Measurements from ENCODE around the gene FUT2.

Gene FUT2

DNA sequence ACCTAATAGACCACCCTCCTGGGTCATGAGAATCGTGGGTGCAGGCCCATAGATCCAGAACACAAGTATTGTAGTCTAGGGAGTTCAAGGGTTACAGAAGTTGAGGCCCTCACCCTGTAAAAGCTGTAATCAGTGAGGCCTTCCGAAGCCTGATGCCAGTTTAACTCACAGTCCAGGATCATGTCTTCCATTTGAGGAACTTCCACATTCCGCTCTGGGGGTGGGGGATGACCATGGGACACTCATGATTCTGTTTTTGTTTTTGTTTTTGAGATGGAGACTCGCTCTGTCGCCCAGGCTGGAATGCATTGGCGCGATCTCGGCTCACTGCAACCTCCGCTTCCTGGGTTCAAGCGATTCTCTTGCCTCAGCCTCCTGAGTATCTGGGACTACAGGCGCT is 46.3 kb downstream of the FUT2 start:
- no peak for TF ChIP-seq JUND (IDR thresholded peaks at IDR 0.05; ENCODE audit: low read depth)
- DNase-seq (ENCODE audit: low read depth in 1 of 2, low spot score in 1 of 2): no peak
- in situ Hi-C loops (cut with HindIII; ENCODE audit: low pct_unique_long_range_greater_than_20kb, low sequenced_read_pairs): no loop called here

GRCh38 chr19:48745208-48745995 is 49.6 kb downstream of the FUT2 start:
- in situ Hi-C loops (cut with HindIII; ENCODE audit: low pct_unique_long_range_greater_than_20kb, low sequenced_read_pairs): no loop called here
- DNase-seq (ENCODE audit: low read depth in 1 of 2, low spot score in 1 of 2): peak; percentile 69

DNA sequence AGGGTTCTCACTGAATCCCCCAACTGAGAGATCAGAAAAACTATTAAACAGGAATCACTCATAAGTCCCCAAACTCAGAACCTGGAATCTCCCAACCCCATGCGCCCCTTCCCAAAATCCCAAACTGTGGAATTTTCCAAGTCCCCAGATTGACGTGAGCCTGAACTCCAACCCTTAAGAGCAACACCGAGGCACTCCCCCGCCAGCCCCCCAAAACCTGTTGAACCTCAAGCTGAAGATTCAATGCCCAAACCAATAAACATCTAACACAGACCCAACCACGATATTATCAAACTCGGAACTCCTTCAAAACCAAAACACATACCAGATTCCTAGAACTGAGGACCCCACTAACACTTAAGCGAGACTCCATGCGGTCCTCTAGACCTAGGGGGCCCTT is 50.3 kb downstream of the FUT2 start:
- DNase-seq (ENCODE audit: low read depth in 1 of 2, low spot score in 1 of 2): no peak
- in situ Hi-C loops (cut with HindIII; ENCODE audit: low pct_unique_long_range_greater_than_20kb, low sequenced_read_pairs): no loop called here
- no peak for TF ChIP-seq JUND (IDR thresholded peaks at IDR 0.05; ENCODE audit: low read depth)

More at GRCh38 chr19:48745208-48745995, 49.6 kb downstream of the FUT2 start:
- TF ChIP-seq JUND (IDR thresholded peaks at IDR 0.05; ENCODE audit: low read depth): no peak

- in situ Hi-C loops (cut with HindIII; ENCODE audit: low pct_unique_long_range_greater_than_20kb, low sequenced_read_pairs): no loop called here
- no peak for TF ChIP-seq JUND (IDR thresholded peaks at IDR 0.05; ENCODE audit: low read depth)
- no peak for DNase-seq (ENCODE audit: low read depth in 1 of 2, low spot score in 1 of 2)
These were observed 51.2 kb downstream of the FUT2 start, which contains the start of gene IZUMO1 for GRCh38 chr19:48746738-48747575. Gene IZUMO1, minus strand, starts transcription at chr19:48746909. Its CDS starts 1,050 bp downstream, at chr19:48745859.

- in situ Hi-C loops (cut with HindIII; ENCODE audit: low pct_unique_long_range_greater_than_20kb, low sequenced_read_pairs): no loop called here
- TF ChIP-seq JUND (IDR thresholded peaks at IDR 0.05; ENCODE audit: low read depth): no peak
- DNase-seq (ENCODE audit: low read depth in 1 of 2, low spot score in 1 of 2): no peak
These were observed 53.9 kb downstream of the FUT2 start for GRCh38 chr19:48749571-48750198.

- in situ Hi-C loops (cut with HindIII; ENCODE audit: low pct_unique_long_range_greater_than_20kb, low sequenced_read_pairs): no loop called here
- no peak for DNase-seq (ENCODE audit: low read depth in 1 of 2, low spot score in 1 of 2)
- TF ChIP-seq JUND (IDR thresholded peaks at IDR 0.05; ENCODE audit: low read depth): no peak
These were observed 54.6 kb downstream of the FUT2 start for GRCh38 chr19:48750351-48750750.

DNA sequence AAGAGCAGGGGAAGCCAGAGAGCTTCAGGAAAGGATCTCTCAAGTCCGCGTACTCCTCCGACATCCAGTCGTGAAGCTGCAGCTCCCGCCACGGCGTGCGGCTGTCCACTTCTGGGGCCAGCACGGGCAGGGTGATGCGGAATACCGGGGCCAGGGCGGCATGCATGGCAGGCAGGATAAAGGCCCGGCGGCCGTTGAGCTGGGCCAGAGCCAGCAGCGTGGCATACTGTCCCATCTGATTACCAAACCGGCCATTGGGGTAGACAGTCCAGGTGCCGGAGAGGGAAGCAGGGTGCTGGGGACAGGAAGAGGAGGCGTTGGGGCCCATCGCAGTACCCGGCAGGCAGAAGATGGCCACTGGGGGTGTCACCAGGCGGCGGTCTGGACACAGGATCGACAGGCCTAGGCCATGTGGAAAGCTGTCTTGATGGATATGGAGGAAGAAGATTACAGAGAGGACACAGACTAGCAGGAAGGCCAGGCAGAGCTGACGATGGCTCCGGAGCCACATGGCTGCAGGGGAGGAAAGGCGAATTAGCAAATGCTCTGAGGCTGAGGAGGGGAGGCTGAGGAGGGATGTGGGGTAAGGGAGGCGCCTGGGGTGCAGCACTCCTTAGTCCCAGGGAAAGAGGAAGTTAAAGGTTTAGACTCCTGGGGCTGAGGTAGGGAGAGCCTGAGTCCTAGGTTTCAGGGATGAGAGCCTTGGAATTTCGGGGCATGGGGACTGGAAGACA is 55.2 kb downstream of the FUT2 start:
- no peak for DNase-seq (ENCODE audit: low read depth in 1 of 2, low spot score in 1 of 2)
- in situ Hi-C loops (cut with HindIII; ENCODE audit: low pct_unique_long_range_greater_than_20kb, low sequenced_read_pairs): no loop called here
- TF ChIP-seq JUND (IDR thresholded peaks at IDR 0.05; ENCODE audit: low read depth): no peak

GRCh38 chr19:48751845-48752495 is 56.2 kb downstream of the FUT2 start:
- no peak for TF ChIP-seq JUND (IDR thresholded peaks at IDR 0.05; ENCODE audit: low read depth)
- DNase-seq (ENCODE audit: low read depth in 1 of 2, low spot score in 1 of 2): no peak
- in situ Hi-C loops (cut with HindIII; ENCODE audit: low pct_unique_long_range_greater_than_20kb, low sequenced_read_pairs): no loop called here

DNA sequence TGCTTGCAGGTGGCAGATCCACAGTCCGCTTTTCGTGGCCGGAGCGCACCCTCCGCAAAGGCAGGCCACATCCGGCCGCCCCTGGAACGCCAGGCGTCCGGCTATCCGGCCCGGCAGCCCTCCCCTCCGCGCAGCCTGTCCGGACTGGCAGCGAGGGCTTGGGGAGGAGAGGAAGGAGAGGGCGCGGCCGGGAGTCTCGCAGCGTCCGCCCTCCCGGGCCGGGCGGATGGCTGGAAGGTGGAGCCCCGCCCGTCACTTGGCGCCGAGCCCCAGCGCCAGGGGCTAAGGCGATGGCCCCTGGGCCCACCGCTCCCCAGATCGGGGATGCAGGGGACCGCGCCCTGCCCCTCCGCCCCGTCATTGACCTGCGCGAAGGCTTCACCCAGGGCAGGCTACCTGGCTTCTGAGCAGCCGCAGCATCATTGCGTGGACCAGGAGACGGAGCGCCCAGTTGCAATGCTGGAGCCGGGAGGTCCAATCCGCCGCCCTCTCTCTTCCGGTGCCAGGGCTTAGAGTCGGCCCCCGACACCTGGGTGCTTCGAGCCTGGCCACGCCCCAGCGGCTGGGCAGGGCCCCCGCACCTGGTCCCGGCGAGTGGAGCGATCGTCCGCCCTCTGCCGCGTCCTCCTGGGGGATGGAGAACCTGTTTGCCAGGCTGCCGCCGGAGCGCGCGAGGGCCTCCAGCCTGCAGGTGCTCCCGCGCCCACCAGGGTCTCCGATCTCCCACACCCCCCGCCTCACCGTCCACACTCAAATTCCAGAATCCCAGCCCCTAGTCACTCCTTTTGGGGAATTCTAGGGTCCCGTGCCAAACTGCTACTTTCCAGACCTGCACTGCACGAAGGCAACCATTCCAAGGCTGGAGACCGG is 57.0 kb downstream of the FUT2 start, which contains the start of gene FUT1:
TSS of gene FUT1 (minus strand) at position 146 of the 870 bp plus-strand sequence. CDS start 1,360 bp downstream, outside the sequence.
- peak; percentile 69; the same call in 1 of the 2 replicates for TF ChIP-seq JUND (IDR thresholded peaks at IDR 0.05; ENCODE audit: low read depth)
- in situ Hi-C loops (cut with HindIII; ENCODE audit: low pct_unique_long_range_greater_than_20kb, low sequenced_read_pairs): no loop called here
- DNase-seq (ENCODE audit: low read depth in 1 of 2, low spot score in 1 of 2): peak; percentile 86 to 97

DNA sequence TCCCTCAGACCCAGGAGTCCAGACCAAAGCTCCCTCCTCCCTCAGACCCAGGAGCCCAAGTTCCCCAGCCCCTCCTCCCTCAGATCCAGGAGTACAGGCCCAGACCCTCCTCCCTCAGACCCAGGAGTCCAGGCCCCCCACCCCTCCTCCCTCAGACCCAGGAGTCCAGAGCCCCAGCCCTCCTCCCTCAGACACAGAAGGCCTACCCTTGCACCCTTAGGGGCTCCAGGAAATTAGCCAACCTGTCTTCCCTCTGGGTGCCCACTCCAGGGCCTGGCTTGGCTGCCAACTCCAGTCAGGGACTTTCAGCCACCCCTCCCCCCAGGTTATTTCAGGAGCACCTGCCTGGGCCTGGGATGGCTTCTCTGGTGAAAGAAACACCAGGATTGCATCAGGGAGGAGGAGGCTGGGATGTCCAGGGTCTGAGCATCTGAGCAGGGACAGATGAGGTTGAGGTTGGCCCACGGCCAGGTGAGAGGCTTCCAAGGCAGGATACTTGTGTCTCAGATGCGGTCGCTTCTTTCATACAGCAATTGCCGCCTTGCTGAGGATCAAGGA is 59.4 kb downstream of the FUT2 start, which contains the start of gene FGF21:
TSS of gene FGF21 (plus strand) at position 441 of the 558 bp plus-strand sequence. CDS start 713 bp downstream, outside the sequence.
- no peak for TF ChIP-seq JUND (IDR thresholded peaks at IDR 0.05; ENCODE audit: low read depth)
- DNase-seq (ENCODE audit: low read depth in 1 of 2, low spot score in 1 of 2): peak in 1 of 2 experiments; percentile 36
- in situ Hi-C loops (cut with HindIII; ENCODE audit: low pct_unique_long_range_greater_than_20kb, low sequenced_read_pairs): no loop called here
